DND-41 (cell line): ENCODE results near the gene B3GAT2.

Experiments
- ATAC-seq: fragments of 200-7000 bp; cut with Tn5 transposase; 3 replicates; pipeline ENCODE4 v1.9.1; 2021; ENCODE audit warnings: low read depth; ENCODE audit not compliant: insufficient read depth
- DNase-seq: peaks from one replicate; pipeline ENCODE4 v3.0.0-alpha.2; 2020
- H2AFZ ChIP-seq: 2 replicates; pipeline ENCODE4 v1.6.0; 2012; ENCODE audit warnings: low read depth, low read length
- H3K27ac ChIP-seq: 2 replicates; pipeline ENCODE4 v1.5.1; 2012; ENCODE audit warnings: low read length, inconsistent platforms
- H3K27me3 ChIP-seq: fragments of 200-600 bp; sonication (generic); 2 replicates; pipeline ENCODE4 v1.6.0; 2012; ENCODE audit warnings: low read length, mild to moderate bottlenecking, inconsistent platforms; ENCODE audit not compliant: insufficient read depth, poor library complexity
- H3K36me3 ChIP-seq: 2 replicates; pipeline ENCODE4 v1.5.1; 2012; ENCODE audit warnings: low read length, inconsistent platforms; ENCODE audit not compliant: insufficient read depth
- H3K4me1 ChIP-seq: 2 replicates; pipeline ENCODE4 v1.5.1; 2012; ENCODE audit warnings: mild to moderate bottlenecking, low read length; ENCODE audit not compliant: insufficient read depth
- H3K4me2 ChIP-seq: 2 replicates; pipeline ENCODE4 v1.6.0; 2012; ENCODE audit warnings: mild to moderate bottlenecking, moderate library complexity, low read length, inconsistent platforms; ENCODE audit not compliant: insufficient read depth
- H3K4me3 ChIP-seq, 2 experiments: fragments of 200-600 bp in 1 of 2; shearing (Covaris generic) in 1 of 2; 2 replicates each; pipeline ENCODE4 v1.5.1; 2012 to 2016; ENCODE audit warnings: inconsistent platforms in 2 of 2, low read length in 2 of 2, mild to moderate bottlenecking in 2 of 2, low read depth in 1 of 2, moderate library complexity in 1 of 2
- H3K79me2 ChIP-seq: 2 replicates; pipeline ENCODE4 v1.6.0; 2012; ENCODE audit warnings: low read length, inconsistent platforms; ENCODE audit not compliant: insufficient read depth
- H3K9ac ChIP-seq: 2 replicates; pipeline ENCODE4 v1.6.0; 2012; ENCODE audit warnings: low read depth, mild to moderate bottlenecking, inconsistent platforms, low read length, moderate library complexity
- H3K9me3 ChIP-seq: 2 replicates; pipeline ENCODE4 v1.5.1; 2012; ENCODE audit warnings: low read length, moderate library complexity, mild to moderate bottlenecking, inconsistent platforms; ENCODE audit not compliant: insufficient read depth, severe bottlenecking
- H4K20me1 ChIP-seq: 2 replicates; pipeline ENCODE4 v1.6.0; 2012; ENCODE audit warnings: low read length; ENCODE audit not compliant: insufficient read depth
- CTCF ChIP-seq: IDR thresholded peaks from 2 replicates; pipeline ENCODE4 v1.5.1; 2012; ENCODE audit warnings: borderline replicate concordance, low read length, moderate library complexity, mild to moderate bottlenecking; ENCODE audit not compliant: poor library complexity, severe bottlenecking; ENCODE audit errors: extremely low read depth
- EZH2 ChIP-seq: IDR thresholded peaks from 3 replicates; pipeline ENCODE4 v1.6.1; 2012; ENCODE audit warnings: borderline replicate concordance, low read depth, mild to moderate bottlenecking, moderate library complexity, low read length, inconsistent platforms; ENCODE audit not compliant: severe bottlenecking

B3GAT2 gene

GRCh38 chr6:70844301-70844700 is 112.6 kb downstream of the B3GAT2 start:
- no peaks in the 10 kb centered on the region for H3K79me2 ChIP-seq
- no peaks in the 10 kb centered on the region for H3K4me1 ChIP-seq
- H3K4me2 ChIP-seq: no peak overlapping the region
- no peak for TF ChIP-seq EZH2
- no peak for TF ChIP-seq CTCF
- no peaks in the 10 kb centered on the region for H4K20me1 ChIP-seq
- H3K9me3 ChIP-seq: no peaks in the 10 kb centered on the region
- no peak overlapping the region for H3K9ac ChIP-seq
- H3K27ac ChIP-seq: no peak overlapping the region
- H3K36me3 ChIP-seq: peaks cover 13% of the 10 kb centered on the region; the same call in 1 of the 2 replicates
- ATAC-seq (no peak), DNase-seq (no peak)
- no peak overlapping the region for H2AFZ ChIP-seq
- no peak overlapping the region for H3K4me3 ChIP-seq
- H3K27me3 ChIP-seq: no peaks in the 10 kb centered on the region

GRCh38 chr6:70843328-70843918 is 113.4 kb downstream of the B3GAT2 start:
- no peak for ATAC-seq
- H3K36me3 ChIP-seq: peaks cover 14% of the 10 kb centered on the region; the same call in 1 of the 2 replicates
- no peak overlapping the region for H3K9ac ChIP-seq
- H3K4me1 ChIP-seq: no peaks in the 10 kb centered on the region
- no peak overlapping the region for H3K4me2 ChIP-seq
- H2AFZ ChIP-seq: no peak overlapping the region
- H3K9me3 ChIP-seq: no peaks in the 10 kb centered on the region
- no peaks in the 10 kb centered on the region for H4K20me1 ChIP-seq
- H3K79me2 ChIP-seq: no peaks in the 10 kb centered on the region
- TF ChIP-seq CTCF (no peak), EZH2 (no peak)
- H3K4me3 ChIP-seq: no peak overlapping the region
- DNase-seq: no peak
- H3K27ac ChIP-seq: no peak overlapping the region
- no peaks in the 10 kb centered on the region for H3K27me3 ChIP-seq

- DNase-seq: no peak
These were observed 114.3 kb downstream of the B3GAT2 start for GRCh38 chr6:70842541-70842940.

More at GRCh38 chr6:70842541-70842940, 114.3 kb downstream of the B3GAT2 start:
- Histone ChIP-seq H3K79me2 (no peaks in the 10 kb centered on the region), H3K27me3 (no peaks in the 10 kb centered on the region), H3K4me2 (no peak overlapping the region), H3K36me3 (peaks cover 13% of the 10 kb centered on the region; the same call in 1 of the 2 replicates), H2AFZ (no peak overlapping the region), H3K9ac (no peak overlapping the region), H3K4me1 (no peaks in the 10 kb centered on the region), H3K27ac (no peak overlapping the region), H3K9me3 (no peaks in the 10 kb centered on the region), H3K4me3 (no peak overlapping the region), H4K20me1 (no peaks in the 10 kb centered on the region)
- no peak for ATAC-seq
- TF ChIP-seq CTCF (no peak), EZH2 (no peak)
